Measurements from ENCODE around the gene JKAMP.
A peak's percentile ranks its signal among the peaks of the same experiment; 100 is the strongest.

The JKAMP gene

DNA sequence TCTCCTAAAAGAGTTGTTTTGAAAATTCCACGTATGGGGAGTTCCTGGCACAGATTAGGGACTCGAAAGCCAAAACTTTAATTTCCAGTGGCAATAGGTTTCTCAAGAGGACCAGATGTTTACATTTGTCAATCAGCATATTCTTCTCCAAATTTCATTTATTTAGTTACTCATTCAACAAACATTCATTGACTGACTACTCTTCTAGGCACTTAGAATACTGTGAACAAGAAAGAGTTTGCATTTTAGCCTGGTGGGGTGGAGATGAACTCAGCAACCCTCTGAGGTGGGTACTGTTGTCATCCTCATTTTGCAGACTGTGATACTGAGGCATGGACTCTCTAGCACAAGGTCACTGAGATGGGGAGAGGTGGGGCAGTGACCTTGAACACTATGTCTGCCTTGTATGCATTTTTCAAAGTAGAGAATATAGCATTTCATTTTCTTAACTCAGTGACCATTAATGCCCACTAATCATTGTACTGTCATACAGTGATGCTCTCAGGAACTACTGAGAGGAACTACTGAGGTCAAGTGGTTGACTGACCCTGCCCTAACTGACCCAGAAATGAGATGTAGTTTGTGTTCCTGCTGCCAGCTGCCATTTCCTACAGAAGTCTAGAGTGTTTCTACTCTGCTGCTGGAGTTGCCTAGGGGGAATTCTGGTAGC is 2.3 kb upstream of the JKAMP start:
- no peak for DNase-seq (ENCODE audit: low spot score)

DNA sequence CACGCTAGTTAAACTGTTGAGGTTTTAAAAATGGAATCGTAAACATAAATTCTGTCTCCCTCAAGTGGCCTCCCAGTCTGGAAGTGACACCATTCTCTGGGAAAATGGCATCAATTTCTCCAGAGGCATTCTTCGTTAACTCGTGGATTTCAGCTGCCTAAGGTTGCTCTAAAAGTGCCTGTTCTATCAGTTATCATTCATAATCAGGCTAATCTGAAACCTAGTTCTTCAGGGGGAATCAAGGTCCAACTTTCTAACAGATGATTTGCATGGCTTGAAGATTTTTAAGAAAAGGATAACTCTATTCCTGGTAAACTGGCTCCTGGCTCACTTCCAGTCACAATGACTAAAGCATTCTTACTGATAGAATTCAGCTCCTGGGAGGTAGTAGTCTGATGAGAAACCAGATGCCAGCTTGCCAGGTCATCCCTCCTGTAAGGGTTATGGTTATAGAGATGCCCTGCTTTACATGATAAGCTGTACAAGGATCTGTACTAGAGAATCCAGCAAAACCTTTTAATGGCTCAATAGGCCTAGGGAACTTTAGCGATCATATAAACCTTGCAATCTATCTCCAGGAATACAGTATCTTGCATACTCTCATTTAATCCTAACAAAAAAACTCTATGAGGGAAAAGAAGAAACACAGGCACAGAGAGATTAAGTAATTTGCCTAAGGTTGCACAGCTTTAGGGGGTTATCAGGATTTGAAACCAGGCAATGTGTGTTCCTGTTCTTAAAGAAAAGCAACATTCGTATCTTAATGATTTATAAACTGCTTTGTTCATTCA is 1.6 kb upstream of the JKAMP start:
- DNase-seq (ENCODE audit: low spot score) = peak; percentile 30

DNA sequence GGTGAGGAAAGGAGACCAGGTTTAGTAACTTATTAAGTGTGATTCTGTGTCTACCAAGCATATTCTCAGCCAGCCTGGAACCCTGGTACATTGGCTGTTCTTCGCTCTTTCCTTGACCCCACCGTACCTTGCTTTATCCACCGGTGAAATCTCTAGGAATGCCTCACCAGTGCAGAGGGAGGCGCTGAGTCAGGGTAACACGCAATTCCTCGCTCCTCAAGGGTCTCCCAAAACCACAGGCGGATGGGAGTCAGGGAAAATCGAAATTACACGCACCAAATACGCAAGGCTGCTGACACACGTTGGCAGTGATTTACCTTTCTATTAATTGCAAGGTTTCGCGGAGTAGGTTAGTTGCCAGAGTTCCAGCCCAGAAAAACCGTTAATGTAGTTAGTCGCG is 954 bp upstream of the JKAMP start:
- DNase-seq (ENCODE audit: low spot score) = no peak

DNA sequence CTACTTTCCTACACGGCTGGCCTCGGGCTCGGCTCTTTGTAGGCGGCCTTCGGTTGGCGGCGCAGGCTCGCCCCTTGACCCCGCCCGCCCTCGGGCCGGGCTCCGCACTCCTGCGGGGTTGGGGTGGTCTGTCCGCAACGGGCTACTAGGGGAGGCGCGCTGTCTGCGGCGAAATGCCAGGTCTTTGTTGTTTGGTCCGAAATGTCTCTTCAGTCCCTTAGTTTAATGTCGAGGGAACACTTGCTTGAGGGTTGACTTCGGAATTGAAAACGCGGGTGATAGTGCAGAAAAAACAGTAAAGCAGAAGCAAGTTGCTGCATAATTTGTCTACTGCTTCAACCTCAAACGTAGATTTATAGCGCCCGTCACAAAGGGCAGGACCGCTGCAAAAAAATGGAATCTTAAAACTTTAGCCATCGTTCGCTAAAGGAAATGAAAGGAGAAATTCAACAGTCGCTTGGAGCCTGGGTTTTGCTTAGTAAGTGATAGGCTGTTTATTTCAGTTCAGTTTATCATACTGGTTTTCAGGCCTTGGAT is 390 bp downstream of the JKAMP start:
- DNase-seq (ENCODE audit: low spot score) = no peak

DNA sequence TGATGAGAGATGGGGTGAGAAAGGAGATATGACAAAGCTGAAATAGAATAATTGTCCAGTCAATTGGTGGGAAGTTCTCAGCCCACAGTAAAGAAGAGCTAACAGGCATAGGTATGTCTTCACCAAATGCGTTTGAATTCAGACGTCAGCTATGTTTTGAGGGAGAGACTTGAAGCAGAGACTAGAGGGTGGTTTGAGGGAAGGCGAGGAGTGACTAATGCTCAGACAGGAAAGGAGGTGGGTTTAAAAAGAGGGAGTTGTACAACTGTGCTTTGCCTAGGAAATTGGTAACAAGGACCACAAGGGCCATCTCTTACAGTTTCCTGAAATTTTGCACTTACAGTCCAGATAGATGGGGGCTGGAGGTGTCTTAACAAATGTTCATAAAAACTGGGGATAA is 6.4 kb downstream of the JKAMP start:
- no peak for DNase-seq (ENCODE audit: low spot score)

DNA sequence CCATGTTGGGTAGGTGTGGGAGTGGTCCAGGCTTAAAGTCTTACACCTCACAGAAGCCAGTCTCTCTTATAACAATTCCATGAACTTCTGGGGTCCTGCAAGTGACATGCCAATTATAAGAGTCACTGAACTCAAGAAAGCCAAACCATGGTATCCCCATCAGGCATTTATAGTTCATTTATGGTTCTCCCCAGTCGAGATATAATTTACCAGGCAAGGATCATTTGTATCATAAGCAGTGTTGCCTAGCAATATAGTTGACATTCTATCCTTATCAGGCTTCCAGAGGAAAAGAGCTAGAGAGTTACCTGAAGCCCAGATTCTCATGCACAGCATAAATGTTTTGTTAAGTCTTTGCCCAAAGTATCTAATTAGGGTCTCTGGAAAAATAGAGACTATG is 8.1 kb downstream of the JKAMP start:
- no peak for DNase-seq (ENCODE audit: low spot score)

DNA sequence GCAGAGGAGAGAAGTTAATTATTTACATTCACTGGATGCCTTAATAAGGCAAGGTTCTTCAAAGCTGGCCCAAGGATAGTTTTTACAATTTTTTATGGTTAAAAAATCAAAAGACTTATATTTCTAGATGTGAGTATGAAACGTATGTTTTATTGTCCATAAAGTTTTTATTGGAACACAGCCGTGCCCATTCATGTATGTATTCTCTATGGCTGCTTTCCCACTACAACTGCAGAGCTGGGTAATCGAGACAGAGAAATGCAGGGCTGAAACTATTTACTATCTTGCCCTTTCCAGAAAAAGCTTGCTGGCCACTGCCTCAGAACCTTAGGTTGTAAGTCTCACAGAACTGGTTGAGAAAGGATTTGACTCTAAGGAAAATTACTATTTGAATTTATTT is 16.4 kb downstream of the JKAMP start:
- DNase-seq (ENCODE audit: low spot score) = no peak

DNA sequence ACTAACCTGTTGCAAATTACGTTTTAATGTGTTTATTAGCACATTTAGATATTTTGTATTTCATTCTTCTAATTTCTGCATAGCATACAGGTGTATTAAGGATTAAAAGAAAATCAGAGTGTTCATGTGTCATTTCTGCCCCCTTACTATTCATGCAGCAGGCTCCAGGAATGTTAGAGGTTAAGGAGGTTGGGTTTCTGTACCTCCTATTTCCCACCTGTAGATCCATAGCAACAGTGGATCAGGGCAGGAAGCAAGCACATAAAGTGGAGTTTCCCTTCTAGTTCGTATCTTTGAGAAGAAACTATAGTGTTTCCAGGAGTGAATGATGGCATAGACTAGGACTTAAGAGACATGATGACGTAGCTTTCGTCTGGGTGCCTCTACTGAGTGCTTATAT is 18.9 kb downstream of the JKAMP start:
- no peak for DNase-seq (ENCODE audit: low spot score)

DNA sequence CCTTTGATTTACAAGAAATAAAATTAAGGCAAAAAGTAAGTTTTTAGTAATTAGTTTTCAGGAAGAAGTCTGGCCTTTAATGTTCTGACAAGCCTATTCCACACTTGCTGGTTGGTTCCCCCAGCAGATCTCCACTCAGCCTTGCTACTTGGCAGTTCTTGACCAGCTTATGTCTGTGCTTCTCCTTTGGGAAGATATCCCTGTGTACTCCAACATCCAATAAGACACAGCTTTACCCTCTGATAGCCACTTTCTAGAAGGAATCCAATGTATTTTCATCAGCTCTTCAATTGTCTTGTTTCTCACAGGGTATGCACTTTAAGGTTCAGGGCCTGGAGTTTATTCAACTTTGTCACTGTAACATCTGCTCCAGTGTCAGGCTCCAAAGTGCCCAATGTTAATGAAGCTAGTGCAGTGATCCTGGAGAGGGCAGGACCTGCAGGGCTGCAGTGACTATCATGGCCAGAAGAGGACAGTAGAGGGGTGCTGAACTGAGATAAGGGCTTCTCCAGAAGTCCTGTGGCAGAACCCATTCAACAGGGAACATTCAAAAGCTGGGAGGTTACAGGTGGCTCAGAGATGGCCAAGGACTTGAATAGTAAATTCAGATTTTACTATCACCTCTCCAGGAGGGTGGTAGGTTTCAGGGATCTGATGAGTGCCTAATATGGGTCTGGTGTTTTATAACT is 22.9 kb downstream of the JKAMP start:
- DNase-seq (ENCODE audit: low spot score) = peak; percentile 32

DNA sequence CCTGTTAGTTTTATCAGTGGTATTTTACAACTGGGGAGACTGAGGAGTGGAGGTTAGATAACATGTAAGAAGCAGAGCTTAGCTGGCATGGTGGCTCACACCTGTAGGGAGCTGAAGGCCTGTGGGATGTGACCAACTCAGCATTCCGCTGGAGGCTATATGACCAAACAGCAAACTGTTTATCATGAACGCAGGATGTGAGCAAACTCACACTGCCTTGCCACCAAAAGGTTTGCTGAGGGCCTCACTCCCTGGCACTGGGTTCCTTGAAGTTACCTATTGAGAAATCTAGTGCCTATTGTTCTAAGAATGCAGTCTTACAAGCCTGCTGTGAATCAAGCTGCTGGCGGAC is 23.4 kb downstream of the JKAMP start:
- DNase-seq (ENCODE audit: low spot score) = no peak

DNA sequence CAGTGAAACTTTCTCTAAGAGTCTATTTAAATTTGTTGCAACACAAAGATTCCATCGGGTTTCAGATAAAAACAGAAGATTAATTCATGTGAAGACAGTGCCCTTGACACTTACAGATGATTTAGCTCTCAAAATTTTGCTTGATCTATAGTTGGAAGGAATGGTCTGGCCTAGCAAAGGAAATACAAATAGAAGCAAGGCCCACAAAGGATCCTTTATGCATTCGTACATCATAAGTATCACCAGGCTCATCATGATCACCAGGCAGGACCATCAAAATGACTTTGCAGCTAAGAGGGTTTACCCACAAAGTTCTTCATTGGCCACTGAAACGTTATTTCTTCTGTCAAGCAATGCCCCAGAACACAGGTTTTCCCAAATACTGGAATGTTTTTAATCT is 24.8 kb downstream of the JKAMP start:
- no peak for DNase-seq (ENCODE audit: low spot score)

DNA sequence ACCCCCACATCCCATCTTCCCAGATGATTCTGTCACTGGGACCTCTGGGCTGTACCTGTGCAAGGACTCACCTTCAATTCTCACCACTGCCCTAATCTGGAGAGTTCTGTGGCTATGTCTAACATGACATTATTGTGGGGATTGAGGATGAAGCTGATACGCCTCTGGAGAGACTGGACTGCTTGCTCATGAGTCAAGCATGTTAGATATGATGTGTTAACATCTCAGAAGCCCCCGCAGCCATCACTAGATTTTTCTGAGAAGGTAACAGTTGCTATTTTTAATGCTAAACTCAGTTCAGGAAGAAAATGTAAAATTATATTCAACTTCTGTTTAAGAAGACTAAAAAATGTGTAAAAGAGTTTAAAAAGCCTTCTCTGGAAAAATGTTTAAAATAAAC is 25.7 kb downstream of the JKAMP start:
- no peak for DNase-seq (ENCODE audit: low spot score)

DNA sequence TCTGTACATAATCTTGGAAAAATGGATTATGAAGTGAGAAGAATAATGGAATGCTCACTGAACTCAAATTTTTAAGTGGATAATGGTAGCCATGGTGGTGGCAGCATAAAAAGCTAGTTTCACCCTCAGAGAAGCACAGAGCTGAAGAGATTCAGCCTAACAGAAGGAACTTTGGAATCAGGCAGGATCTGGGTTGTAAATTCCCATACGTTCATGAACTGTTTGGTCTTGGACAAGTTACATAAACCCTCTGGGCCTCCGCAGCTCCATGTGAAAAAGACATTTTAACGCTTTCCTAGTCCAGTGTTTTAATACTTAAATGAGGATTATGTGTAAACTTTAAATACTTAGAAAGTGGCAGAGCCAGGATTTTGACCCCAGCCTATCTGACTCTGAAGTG is 26.6 kb downstream of the JKAMP start:
- DNase-seq (ENCODE audit: low spot score) = no peak

DNA sequence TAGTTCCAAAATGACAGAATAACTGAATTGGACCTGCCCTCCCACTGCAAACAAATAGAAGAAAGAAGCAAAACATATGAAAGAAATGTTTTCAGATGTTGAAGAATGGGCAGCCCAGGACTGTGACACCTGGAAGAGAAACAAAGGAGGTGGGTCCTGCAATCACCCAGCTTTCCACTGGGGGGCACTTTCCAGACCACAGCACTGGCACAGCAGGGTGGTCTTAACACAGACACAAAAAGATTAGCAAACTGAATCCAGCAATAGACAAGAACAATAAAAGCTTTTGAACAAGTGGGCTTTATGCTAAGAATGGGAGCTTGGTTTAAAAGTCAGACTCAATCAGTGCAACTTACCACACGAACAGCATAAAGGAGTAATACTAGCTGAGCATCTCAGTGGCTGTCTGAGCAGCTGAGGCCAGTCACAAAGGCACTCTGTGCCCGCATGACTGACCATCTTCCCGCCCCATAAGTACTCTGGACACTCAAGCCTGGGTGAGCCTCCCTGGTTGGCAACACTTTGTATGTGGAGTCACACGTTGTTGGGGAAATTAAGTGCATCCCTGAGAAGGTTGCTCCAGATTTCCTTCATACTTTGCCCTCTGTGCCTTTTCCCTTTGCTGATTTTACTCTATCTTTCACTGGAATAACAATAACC is 27.7 kb downstream of the JKAMP start:
- DNase-seq (ENCODE audit: low spot score) = no peak

DNA sequence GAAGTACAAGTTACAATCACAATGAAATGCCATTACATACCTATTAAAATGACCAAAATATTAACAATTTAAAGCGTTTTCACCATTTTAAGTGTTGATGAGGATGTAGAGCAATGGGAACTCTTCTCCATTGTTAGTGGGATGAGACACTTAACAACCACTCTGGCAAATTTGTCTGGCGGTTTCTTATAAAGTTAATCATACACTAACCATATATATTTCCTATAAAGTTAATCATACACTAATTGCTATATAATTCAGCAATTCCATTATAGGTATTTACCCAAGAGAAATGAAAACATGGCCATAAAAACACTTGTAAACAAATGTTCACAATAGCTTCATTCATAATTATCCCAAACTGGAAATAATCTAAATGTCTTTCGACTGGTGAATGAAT is 35.9 kb downstream of the JKAMP start:
- no peak for DNase-seq (ENCODE audit: low spot score)

DNA sequence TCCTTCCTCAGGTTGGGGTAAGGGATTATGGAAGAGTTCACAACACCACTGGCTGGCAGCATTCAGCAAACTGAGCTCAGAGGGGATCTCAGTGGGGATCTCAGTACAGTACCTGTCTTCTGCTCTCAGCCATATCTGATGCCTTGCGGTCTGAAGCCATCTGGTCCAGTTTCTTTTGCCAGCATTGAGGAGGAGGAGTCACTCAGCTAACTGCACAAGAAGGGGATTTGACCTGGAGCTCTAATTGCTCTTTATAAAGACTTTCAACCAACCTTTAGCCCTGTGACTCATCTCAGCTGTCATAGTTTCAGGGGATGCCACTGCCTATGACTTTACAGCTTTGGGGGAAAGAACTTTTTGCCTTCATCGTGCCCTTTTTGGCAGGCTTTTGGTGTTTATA is 44.9 kb downstream of the JKAMP start:
- no peak for DNase-seq (ENCODE audit: low spot score)

DNA sequence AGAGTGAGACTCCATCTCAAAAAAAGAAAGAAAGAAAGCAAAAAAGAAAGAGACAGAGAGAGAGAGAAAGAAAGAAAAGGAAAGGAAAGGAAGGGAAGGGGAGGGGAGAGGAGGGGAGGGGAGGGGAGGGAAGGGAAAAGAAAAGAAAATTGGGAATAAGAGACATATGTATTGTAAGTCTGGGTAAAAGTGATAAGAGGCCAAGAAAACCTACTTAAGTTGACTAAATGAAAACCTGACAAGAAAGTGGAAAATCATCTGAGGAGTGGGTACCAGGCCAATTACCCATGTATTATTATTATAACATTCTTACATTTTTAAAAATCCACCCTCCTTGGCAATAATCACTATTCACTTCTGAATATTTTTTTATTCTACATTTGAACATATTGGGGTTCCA is 46.0 kb downstream of the JKAMP start:
- DNase-seq (ENCODE audit: low spot score) = no peak

DNA sequence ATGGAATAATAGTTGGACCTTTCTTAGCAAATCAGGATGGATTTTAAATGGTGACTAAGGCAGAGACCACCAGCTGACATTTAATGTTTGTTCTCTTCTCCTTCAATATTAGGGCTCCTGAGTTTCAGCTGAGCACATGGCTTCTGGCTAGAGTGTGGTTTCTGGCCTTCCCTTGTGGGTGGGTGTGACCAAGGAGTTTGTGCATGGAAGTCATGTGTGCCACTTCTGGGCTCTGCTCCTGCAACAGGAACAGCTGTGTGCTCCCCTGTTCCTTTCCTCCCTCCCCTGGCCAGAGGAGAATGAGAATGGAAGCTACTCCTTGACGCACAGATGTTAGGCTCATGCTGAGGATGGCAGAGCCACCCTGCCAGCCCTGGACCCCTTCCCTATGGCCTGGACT is 48.1 kb downstream of the JKAMP start:
- no peak for DNase-seq (ENCODE audit: low spot score)

DNA sequence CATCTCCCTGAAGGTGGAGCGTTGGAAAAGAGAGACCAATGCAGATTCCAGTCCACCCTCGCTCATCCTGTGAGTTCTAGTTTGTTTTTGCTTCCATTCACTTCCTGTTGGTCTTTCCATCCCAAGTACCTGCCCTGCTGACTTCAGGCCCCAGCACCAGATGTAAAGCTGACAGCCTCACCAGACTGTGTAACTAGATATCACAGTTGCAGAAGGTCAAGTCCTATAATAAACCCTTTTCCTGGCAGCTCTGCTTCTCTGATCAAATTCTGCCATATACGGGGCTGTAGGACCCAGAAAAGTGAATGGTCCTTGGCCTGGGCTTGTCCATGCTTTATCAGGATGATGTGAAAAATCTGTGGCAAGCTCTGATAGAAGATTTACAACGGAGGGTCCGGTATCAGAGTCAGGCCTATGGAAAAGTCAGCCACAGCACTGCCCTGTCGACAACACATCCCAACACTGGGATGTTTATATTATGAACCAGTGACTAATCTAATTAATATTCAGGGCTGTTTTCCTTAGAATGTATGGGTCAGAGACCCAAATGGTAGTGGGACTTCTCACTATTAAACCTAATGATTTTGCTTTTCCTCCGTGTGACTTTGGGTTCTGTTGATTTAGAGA is 50.2 kb downstream of the JKAMP start:
- no peak for DNase-seq (ENCODE audit: low spot score)

DNA sequence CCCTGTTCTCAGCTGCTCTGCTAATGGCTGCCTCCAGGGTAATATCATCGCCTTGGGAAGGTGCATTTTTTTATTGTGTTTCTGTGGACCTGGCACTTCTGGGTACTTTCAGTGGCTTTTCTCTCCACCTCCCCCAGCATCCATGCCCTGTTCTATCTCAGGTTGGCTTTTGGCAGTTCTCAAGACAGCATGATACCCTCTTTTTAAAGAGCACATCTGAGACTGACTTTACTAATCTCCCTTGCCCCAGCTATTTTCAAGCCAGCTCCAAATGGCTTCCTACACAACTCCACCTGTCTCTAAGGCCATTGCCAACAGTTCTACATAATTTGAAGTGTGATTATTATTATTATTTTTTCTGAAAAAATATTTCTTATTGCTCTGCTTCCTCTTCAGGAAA is 53.2 kb downstream of the JKAMP start:
- DNase-seq (ENCODE audit: low spot score) = no peak

DNA sequence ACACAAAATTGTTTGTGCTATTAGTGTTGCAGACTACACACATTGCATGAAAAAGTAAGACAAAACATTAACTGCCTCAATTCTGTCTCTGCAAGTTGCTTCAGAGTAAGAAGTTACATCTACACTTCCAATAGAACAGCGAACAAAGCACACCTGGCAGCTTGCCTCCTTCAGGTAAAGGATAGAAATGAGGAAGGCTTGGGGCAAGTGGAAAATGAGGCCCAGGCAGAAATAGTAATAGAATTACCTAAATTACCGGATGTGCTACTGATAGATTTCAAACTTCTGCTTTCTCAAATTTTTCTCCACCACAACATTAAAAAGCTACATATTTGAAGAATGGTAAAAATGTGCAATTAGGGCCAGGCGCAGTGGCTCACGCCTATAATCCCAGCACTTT is 54.6 kb downstream of the JKAMP start:
- DNase-seq (ENCODE audit: low spot score) = no peak

DNA sequence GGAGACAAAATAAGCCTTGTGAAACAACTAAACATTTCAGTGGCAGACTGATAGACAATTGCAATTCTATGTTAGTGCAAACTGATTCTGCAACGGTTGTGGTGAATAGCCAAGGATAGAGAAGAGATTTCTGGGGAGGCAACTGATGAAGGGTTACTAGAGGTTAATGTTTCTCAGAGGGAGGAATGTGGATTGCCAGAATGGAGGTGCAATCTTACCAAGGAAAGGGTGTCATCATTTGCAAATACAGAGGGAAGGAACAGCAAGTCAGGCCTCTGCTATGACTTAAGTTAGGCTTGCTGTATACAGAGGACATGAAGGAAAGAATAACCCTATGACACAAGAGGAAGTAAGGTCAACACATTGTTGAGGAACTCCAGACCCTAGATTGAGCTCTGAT is 56.5 kb downstream of the JKAMP start:
- no peak for DNase-seq (ENCODE audit: low spot score)

Data from globus pallidus (tissue), 1 donor.